Measurements from ENCODE around the gene CTLA4. TPM values are rescaled to one million over a fixed set of nuclear protein-coding genes. Genes with fewer than 3 reads are reported as not detected.

Gene CTLA4
- total RNA-seq, 1 experiment from 2014 or later, result not detected

Other genes with a start within 250 kb of the CTLA4 start
- gene CD28, start 161.1 kb upstream of the CTLA4 start, total RNA-seq (2014; rRNA removed; shearing (Covaris generic)), result not detected in 2 replicates
- not detected in 2 replicates for gene ICOS, start 69.0 kb downstream of the CTLA4 start, total RNA-seq (2014; rRNA removed; shearing (Covaris generic))